HUES6 (cell line): ENCODE results near the gene MMP2.
A peak's percentile ranks its signal among the peaks of the same experiment; 100 is the strongest.

Source experiments
- H3K27ac ChIP-seq: 2 replicates; pipeline ENCODE4 v1.7.0; 2013; ENCODE audit warnings: low read depth, mild to moderate bottlenecking, low read length, inconsistent platforms
- H3K27me3 ChIP-seq: 2 replicates; pipeline ENCODE4 v1.6.1; 2013; ENCODE audit warnings: low read length; ENCODE audit not compliant: control insufficient read depth, insufficient read depth
- H3K36me3 ChIP-seq: 2 replicates; pipeline ENCODE4 v1.6.1; 2013; ENCODE audit warnings: low read length; ENCODE audit not compliant: control insufficient read depth, insufficient read depth
- H3K4me1 ChIP-seq: 2 replicates; pipeline ENCODE4 v1.6.1; 2013; ENCODE audit warnings: low read length; ENCODE audit not compliant: control insufficient read depth, insufficient read depth
- H3K4me3 ChIP-seq: 2 replicates; pipeline ENCODE4 v1.5.1; 2013; ENCODE audit warnings: low read depth, low read length
- H3K9ac ChIP-seq: one replicate; pipeline ENCODE4 v1.6.1; 2013; ENCODE audit warnings: mild to moderate bottlenecking, low read length
- H3K9me3 ChIP-seq: 2 replicates; pipeline ENCODE4 v1.6.1; 2013; ENCODE audit warnings: low read depth, low read length; ENCODE audit not compliant: control insufficient read depth, insufficient read depth

Gene MMP2

GRCh38 chr16:55478827-55479429, at the start of gene MMP2:
TSS of gene MMP2 (plus strand) at chr16:55479198. CDS start at chr16:55479480, 282 bp downstream.
- peaks cover 18% of the 10 kb centered on the region for H3K36me3 ChIP-seq
- H3K4me3 ChIP-seq, result peak within 1 kb of the TSS; percentile 88
- H3K9ac ChIP-seq, result peak within 1 kb of the TSS; percentile 86
- H3K4me1 ChIP-seq, result peaks cover 50% of the 10 kb centered on the region
- no peaks in the 10 kb centered on the region for H3K9me3 ChIP-seq
- peak within 1 kb of the TSS; percentile 61; the same call in 1 of the 2 replicates for H3K27ac ChIP-seq
- peaks cover 72% of the 10 kb centered on the region for H3K27me3 ChIP-seq

DNA sequence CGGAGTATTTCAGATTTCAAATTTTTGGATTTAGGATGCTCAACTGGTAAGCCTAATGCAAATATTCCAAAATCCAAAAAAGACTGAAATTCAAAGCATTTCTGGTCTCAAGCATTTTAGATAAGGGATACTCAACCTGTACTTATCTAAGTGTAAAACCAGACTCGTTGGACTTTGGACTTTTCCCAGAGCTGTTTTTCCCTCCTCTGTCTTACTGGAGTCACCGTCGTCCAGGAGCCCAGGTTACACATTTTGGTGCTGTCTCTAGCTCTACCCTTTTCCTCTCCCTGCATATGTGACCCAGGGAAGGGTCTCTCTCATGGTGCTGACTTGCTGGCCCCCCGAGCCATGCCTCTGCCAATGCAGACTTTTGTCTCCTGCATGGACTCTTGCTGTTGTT, 46.0 kb upstream of the MMP2 start:
- Histone ChIP-seq H3K4me3 (no peak overlapping the region), H3K4me1 (no peaks in the 10 kb centered on the region), H3K9ac (no peak overlapping the region), H3K27ac (no peak overlapping the region), H3K27me3 (0 out of 2 replicates have a peak, but pooled peaks cover 4% of the 10 kb centered on the region), H3K9me3 (no peaks in the 10 kb centered on the region), H3K36me3 (no peaks in the 10 kb centered on the region)

DNA sequence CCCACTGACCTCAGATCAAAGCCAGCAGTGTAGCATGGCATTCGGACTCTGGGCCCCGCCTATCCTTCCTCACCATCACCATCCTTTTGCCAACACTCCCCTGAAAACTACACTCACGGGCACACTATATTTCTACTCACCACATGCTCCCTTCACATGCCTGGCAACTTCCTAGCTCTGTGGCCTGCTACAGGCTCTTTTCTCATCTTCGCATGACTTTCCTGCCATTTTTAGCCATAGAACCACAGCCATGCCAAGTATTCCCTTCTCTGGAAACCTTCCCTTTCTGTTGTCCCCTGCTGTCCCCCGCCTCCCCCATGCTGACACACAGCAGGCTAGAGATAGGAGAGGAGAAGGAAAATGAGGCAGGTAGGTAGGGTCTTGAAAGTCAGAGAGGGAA, 45.5 kb upstream of the MMP2 start:
- Histone ChIP-seq H3K4me3 (no peak overlapping the region), H3K9ac (no peak overlapping the region), H3K27ac (no peak overlapping the region), H3K4me1 (no peaks in the 10 kb centered on the region), H3K36me3 (no peaks in the 10 kb centered on the region), H3K27me3 (0 out of 2 replicates have a peak, but pooled peaks cover 4% of the 10 kb centered on the region), H3K9me3 (no peaks in the 10 kb centered on the region)

- Histone ChIP-seq H3K4me1 (no peaks in the 10 kb centered on the region), H3K27ac (no peak overlapping the region), H3K9ac (no peak overlapping the region), H3K4me3 (no peak overlapping the region), H3K9me3 (no peaks in the 10 kb centered on the region), H3K36me3 (no peaks in the 10 kb centered on the region), H3K27me3 (0 out of 2 replicates have a peak, but pooled peaks cover 4% of the 10 kb centered on the region)
These were observed 45.0 kb upstream of the MMP2 start for GRCh38 chr16:55434000-55434399.

DNA sequence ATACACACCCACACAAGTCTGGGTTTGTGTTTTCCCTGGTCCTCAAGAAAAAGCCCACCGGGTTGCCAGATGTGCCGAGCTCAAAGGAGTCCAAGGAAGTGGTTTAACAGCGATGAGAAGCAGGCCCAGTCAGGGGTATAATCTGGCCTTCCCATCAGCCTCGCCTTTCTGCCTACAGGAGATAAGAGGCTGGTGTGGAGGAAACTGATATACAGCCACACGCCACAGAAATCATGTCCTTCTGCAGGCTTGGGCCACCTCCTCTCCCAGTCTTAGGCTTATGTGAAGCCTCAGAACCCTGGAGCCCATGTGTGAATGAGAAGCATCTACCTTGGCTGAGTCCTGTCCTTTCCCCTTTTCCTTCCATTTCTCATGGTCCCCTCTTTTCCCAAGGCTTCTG, 43.6 kb upstream of the MMP2 start:
- Histone ChIP-seq H3K36me3 (no peaks in the 10 kb centered on the region), H3K4me3 (no peak overlapping the region), H3K4me1 (no peaks in the 10 kb centered on the region), H3K9ac (no peak overlapping the region), H3K9me3 (no peaks in the 10 kb centered on the region), H3K27ac (no peak overlapping the region), H3K27me3 (peaks cover 4% of the 10 kb centered on the region; the same call in 1 of the 2 replicates)

GRCh38 chr16:55436587-55436986, 42.4 kb upstream of the MMP2 start:
- H3K27me3 ChIP-seq, result peaks cover 4% of the 10 kb centered on the region; the same call in 1 of the 2 replicates
- H3K4me1 ChIP-seq, result no peaks in the 10 kb centered on the region
- no peaks in the 10 kb centered on the region for H3K36me3 ChIP-seq
- H3K9ac ChIP-seq, result no peak overlapping the region
- no peaks in the 10 kb centered on the region for H3K9me3 ChIP-seq
- H3K27ac ChIP-seq, result no peak overlapping the region
- no peak overlapping the region for H3K4me3 ChIP-seq

- Histone ChIP-seq H3K36me3 (no peaks in the 10 kb centered on the region), H3K27me3 (peaks cover 4% of the 10 kb centered on the region; the same call in 1 of the 2 replicates), H3K27ac (no peak overlapping the region), H3K9me3 (no peaks in the 10 kb centered on the region), H3K9ac (no peak overlapping the region), H3K4me1 (no peaks in the 10 kb centered on the region), H3K4me3 (no peak overlapping the region)
These were observed 41.4 kb upstream of the MMP2 start for GRCh38 chr16:55437625-55438024.

GRCh38 chr16:55438281-55438680, 40.7 kb upstream of the MMP2 start:
- no peaks in the 10 kb centered on the region for H3K36me3 ChIP-seq
- no peak overlapping the region for H3K4me3 ChIP-seq
- no peak overlapping the region for H3K27ac ChIP-seq
- no peaks in the 10 kb centered on the region for H3K4me1 ChIP-seq
- H3K9me3 ChIP-seq, result no peaks in the 10 kb centered on the region
- peaks cover 4% of the 10 kb centered on the region; the same call in 1 of the 2 replicates for H3K27me3 ChIP-seq
- H3K9ac ChIP-seq, result no peak overlapping the region

DNA sequence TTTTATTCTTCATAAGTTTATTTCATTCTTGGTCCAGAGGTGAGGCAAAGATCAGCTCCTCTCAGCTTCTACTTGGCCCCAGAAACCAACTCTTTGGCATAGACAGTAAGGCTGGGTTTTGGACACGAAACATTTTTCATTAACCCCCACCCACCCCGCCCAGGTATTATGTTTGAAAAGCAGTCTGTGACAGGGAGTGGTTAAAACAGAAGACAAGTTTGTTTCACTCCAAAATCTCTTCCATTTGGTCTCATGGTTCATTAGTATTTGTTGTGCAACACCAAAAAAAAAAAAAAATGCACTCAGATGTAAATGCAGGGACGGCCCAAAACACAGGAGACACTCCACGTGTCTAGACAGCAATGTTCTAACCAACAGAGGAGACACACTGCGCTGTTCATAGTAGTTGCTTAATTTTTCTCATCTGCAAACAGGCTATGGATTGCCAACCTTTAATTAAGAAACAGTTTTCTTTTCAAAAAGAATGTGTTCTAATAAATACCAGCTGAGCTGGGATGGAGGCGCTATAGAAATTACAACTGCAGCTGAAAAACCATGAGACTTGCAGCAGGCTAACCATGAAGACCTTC, 39.8 kb upstream of the MMP2 start:
- H3K9me3 ChIP-seq, result no peaks in the 10 kb centered on the region
- H3K27ac ChIP-seq, result no peak overlapping the region
- H3K4me1 ChIP-seq, result no peaks in the 10 kb centered on the region
- no peaks in the 10 kb centered on the region for H3K36me3 ChIP-seq
- no peak overlapping the region for H3K4me3 ChIP-seq
- peaks cover 4% of the 10 kb centered on the region; the same call in 1 of the 2 replicates for H3K27me3 ChIP-seq
- H3K9ac ChIP-seq, result no peak overlapping the region

DNA sequence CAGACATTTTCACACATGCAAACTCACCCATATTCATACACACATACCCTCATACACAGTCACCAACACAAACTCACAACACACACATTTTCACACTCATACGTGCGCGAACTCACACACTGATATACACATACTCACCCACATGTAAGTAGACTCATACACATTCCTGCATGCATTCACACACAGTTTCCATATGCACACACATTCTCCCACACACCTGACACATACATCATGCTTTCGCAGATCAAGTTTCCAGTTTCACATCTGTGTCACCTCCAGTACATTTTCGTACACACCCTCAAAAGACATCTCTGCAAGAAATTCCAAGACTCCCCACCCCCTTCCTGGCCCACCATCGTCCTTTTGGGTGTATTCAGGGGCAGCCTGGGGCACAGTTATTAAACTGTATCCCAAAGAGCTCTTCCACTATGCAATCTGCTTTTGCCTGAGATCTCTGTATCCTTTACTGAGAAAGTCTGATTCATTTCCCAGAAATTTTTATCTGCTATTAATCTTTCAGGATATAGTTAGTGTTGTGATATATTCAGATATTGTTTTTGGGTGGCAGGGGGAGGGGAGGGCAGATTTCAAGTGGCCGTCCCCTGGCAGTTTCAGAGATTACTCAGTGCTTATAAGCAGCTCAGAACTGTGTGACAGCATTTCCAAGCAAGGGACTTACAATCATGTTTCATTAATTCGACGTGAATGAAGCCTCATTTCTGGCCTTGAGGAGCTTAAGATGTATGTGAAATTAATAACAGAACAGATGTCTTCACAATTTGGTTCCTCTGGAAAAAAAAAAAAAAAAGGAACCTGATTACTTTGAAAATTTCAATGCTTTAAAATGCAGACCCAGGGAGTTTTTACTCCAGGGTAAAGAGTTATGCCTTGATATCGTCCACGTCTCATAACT, 35.3 kb upstream of the MMP2 start:
- H3K4me1 ChIP-seq, result no peaks in the 10 kb centered on the region
- H3K9me3 ChIP-seq, result no peaks in the 10 kb centered on the region
- no peak overlapping the region for H3K4me3 ChIP-seq
- H3K27ac ChIP-seq, result no peak overlapping the region
- no peaks in the 10 kb centered on the region; the same call in 1 of the 2 replicates for H3K27me3 ChIP-seq
- H3K36me3 ChIP-seq, result no peaks in the 10 kb centered on the region
- no peak overlapping the region for H3K9ac ChIP-seq
